Mesenteric fat pad (tissue), 1 donor: ENCODE data around the gene SLC38A3. TPM values are rescaled to one million over a fixed set of nuclear protein-coding genes. Genes with fewer than 3 reads are reported as not detected.
"Not testable (repeated sequence)": the region's sequence is repeated elsewhere in the genome, so short reads cannot be mapped to it uniquely, and the experiment has no call there.

ENCODE experiments used
- DNase-seq: peaks from one replicate; pipeline ENCODE4 v3.0.0-alpha.2; 2020; ENCODE audit warnings: low spot score
- total RNA-seq: library from RNA; stranded (reverse); fragmentation: NEBNext Ultra II Directional; extraction: Animal tissue kit (Norgen Biotek cat#: 25700); gene quantifications from one replicate; pipeline ENCODE4 v1.2.1, GENCODE V29; 2021
- donor health status: DM: yes; HTN: yes; CAD: no.

The SLC38A3 gene
- total RNA-seq, 1 donor from 2014 or later = 0.39 TPM

GRCh38 chr3:50245831-50246516 lies 40.9 kb downstream of the SLC38A3 start:
- DNase-seq = peak; percentile 97

GRCh38 chr3:50246517-50246954 lies 41.5 kb downstream of the SLC38A3 start:
- no peak for DNase-seq

- DNase-seq = no peak
Observed at GRCh38 chr3:50248387-50248786, 43.3 kb downstream of the SLC38A3 start.

- no peak for DNase-seq
Observed at GRCh38 chr3:50249457-50249856, 44.4 kb downstream of the SLC38A3 start.

GRCh38 chr3:50250514-50250913 lies 45.4 kb downstream of the SLC38A3 start:
- DNase-seq = no peak

DNA sequence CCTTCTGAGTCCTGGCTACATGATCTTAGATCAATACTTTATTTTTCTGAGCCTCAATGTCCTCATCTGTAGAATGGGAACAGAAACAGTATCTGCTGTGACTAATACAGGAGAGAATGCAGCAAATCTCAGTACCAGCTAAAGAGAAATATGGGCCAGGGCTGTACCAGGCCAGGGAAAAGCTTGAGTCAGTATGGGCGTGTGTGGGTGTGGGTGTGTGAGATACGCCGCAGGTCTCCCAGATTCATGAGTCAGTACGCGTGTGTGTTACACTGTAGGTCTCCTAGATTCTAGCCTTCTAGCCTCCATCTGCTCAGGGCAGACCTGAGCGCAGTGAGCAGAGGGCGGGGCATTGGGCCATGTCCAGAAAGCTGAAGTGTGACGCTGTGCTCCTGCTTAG lies 46.1 kb downstream of the SLC38A3 start:
- no peak for DNase-seq

- no peak for DNase-seq
Observed at GRCh38 chr3:50254577-50255250, 49.6 kb downstream of the SLC38A3 start.

DNA sequence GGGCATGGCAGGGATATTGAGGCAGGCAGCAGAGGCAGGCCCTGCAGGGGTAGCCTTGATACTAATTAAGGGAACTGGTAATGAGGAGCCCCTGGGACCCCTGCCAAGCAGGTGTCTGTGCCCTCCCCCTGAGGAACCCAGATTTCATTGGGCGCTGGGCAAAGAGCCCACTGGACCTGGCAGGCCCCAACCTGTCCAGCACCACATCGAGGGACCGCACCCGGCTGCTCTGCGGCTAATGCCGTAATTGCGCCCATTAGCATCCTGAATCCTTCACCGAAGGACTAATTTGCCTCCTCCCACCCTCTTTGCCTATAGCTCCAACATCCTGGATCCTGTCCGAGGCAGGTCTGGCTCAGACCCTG lies 50.2 kb downstream of the SLC38A3 start:
- no peak for DNase-seq

- no peak for DNase-seq
Observed at GRCh38 chr3:50256978-50257890, 52.2 kb downstream of the SLC38A3 start.

- no peak for DNase-seq
Observed at GRCh38 chr3:50258029-50258680, 53.1 kb downstream of the SLC38A3 start.

GRCh38 chr3:50258979-50259378 lies 53.9 kb downstream of the SLC38A3 start:
- no peak for DNase-seq

- no peak for DNase-seq
Observed at GRCh38 chr3:50259432-50260026, 54.5 kb downstream of the SLC38A3 start.

DNA sequence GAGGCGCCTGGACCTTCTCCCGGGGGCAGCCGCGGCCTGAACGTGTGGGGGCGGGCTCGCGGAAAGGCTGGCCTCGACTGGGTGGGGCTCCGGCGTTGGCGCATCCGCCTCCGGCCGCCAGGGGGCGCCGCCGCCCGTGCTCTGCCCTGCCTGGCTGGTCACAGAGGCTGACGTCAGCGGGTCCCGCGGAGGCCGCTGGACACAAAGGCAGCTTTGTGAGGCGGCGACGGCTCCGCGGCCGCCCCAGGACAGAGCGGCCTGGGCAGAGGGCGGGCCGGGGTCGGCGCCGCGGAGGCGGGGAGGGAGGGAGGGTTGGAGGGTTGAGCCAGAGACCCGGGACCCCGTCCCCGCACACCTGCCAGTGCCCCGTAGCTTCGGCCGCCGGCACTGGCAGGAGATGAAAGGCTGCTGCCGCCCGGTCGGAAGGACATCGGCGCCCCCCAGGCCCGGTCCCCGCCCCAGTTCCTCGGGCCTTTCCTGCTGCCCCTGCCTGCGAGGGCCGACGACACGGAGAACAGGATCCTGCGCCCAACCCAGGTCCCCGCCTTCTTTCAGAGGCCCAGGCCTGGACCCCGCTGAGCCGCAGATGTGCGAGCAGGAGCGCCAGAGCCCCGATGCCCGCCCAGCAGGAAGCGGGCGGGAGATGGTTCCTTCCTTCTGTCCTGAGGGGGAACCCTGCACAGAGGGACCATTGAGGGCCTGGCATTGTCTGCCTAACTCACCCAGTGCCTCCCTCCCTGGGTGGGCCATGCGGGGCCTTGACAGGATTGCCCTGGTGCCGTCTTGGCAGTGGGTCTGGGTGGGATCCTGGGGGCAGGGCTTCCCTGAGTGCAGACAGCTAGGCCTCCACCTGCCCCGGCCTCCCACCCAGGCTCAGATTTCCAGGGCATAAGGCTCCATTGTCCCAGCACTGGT lies 55.2 kb downstream of the SLC38A3 start:
- peak; percentile 99 for DNase-seq

DNA sequence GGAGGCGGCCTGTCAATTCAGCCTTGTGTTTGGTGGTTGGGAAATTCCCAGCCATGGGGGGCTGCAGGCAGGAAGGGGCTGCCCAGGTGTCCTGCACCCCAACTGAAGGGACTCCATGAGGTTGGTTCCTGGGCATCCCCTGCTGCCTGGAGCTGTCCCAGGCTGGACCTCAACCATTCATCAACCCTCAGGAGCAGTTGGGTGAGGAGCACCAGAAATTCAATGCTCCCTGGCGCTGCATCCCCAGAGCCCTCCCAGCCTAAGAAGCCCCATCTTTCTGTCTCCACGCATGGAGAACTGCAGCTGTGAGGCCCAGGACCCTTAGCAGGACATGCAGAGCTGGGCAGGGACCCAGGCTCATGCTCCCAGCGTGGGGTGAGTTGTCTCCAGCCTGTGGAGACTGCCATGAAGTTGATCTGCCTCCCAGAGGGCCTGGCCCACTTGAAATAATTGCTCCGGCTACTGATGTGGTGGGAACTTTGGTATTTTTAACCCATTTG lies 55.9 kb downstream of the SLC38A3 start:
- DNase-seq = no peak

- no peak for DNase-seq
Observed at GRCh38 chr3:50261505-50261904, 56.4 kb downstream of the SLC38A3 start.

DNA sequence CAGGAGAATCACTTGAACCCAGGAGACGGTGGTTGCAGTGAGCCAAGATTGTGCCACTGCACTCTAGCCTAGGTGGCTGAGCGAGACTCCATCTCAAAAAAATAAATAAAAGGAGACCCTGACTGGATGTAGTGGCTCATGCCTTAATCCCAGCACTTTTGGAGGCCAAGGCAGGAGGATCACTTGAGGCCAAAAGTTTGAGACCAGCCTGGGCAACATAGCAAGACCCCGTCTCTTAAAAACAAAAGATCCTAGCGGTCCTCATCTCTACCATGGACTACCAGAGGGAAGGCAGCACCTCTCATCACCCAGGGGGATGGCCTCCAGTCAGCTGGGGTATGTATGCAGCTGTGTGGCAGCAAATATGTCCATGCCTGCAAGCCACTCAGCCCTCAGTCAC lies 57.1 kb downstream of the SLC38A3 start:
- not testable (repeated sequence) for DNase-seq

- DNase-seq = no peak
Observed at GRCh38 chr3:50262778-50263177, 57.7 kb downstream of the SLC38A3 start.

GRCh38 chr3:50263478-50264382 lies 58.7 kb downstream of the SLC38A3 start:
- DNase-seq = no peak
